HEK293T (cell line): ENCODE results near the gene RAE1.

ENCODE experiments used
- BHLHE40 ChIP-seq: fragments of 450-650 bp; IDR thresholded peaks from 2 replicates; pipeline ENCODE4 v1.6.1; 2016; ENCODE audit warnings: mild to moderate bottlenecking, moderate library complexity, borderline replicate concordance
- SP1 ChIP-seq: fragments of 450-650 bp; IDR thresholded peaks from 2 replicates; pipeline ENCODE4 v1.6.1; 2017
- TF ChIP-seq, protein P1 (sequence below): fragments of 450-650 bp; IDR thresholded peaks from 2 replicates; pipeline ENCODE4 v1.6.1; 2016

DNA sequence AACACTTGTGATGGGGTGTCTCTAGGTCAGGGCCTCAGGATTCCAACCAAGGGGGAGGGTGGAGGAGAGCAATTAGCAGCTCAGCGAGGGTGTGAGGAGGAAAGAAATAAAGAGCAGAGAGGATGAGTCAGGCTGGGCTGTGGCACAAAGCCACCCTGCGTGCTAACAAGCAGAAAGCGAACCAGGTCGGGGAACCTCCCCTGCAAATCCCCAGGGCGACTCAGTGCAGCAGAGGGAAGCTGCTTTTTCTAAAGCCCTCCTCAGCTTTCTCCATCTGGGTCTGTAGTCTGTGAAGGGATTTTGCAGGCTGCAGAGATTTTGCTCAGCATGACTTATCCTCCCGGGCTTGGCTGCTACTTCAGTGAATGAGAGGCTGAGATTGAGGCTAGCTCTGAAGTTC is 28.0 kb upstream of the RAE1 start:
- no peak for TF ChIP-seq BHLHE40
- TF ChIP-seq, protein P1, sequence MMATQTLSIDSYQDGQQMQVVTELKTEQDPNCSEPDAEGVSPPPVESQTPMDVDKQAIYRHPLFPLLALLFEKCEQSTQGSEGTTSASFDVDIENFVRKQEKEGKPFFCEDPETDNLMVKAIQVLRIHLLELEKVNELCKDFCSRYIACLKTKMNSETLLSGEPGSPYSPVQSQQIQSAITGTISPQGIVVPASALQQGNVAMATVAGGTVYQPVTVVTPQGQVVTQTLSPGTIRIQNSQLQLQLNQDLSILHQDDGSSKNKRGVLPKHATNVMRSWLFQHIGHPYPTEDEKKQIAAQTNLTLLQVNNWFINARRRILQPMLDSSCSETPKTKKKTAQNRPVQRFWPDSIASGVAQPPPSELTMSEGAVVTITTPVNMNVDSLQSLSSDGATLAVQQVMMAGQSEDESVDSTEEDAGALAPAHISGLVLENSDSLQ = no peak
- no peak for TF ChIP-seq SP1
